ENCODE data around the gene ARFRP1.

GRCh38 chr20:63682384-63683139 lies 25.2 kb downstream of the ARFRP1 start:
- TF ChIP-seq, protein P1, sequence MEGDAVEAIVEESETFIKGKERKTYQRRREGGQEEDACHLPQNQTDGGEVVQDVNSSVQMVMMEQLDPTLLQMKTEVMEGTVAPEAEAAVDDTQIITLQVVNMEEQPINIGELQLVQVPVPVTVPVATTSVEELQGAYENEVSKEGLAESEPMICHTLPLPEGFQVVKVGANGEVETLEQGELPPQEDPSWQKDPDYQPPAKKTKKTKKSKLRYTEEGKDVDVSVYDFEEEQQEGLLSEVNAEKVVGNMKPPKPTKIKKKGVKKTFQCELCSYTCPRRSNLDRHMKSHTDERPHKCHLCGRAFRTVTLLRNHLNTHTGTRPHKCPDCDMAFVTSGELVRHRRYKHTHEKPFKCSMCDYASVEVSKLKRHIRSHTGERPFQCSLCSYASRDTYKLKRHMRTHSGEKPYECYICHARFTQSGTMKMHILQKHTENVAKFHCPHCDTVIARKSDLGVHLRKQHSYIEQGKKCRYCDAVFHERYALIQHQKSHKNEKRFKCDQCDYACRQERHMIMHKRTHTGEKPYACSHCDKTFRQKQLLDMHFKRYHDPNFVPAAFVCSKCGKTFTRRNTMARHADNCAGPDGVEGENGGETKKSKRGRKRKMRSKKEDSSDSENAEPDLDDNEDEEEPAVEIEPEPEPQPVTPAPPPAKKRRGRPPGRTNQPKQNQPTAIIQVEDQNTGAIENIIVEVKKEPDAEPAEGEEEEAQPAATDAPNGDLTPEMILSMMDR (IDR thresholded peaks at IDR 0.05; ENCODE audit: insufficient read depth, low read length), result no peak
- TF ChIP-seq, protein P2, sequence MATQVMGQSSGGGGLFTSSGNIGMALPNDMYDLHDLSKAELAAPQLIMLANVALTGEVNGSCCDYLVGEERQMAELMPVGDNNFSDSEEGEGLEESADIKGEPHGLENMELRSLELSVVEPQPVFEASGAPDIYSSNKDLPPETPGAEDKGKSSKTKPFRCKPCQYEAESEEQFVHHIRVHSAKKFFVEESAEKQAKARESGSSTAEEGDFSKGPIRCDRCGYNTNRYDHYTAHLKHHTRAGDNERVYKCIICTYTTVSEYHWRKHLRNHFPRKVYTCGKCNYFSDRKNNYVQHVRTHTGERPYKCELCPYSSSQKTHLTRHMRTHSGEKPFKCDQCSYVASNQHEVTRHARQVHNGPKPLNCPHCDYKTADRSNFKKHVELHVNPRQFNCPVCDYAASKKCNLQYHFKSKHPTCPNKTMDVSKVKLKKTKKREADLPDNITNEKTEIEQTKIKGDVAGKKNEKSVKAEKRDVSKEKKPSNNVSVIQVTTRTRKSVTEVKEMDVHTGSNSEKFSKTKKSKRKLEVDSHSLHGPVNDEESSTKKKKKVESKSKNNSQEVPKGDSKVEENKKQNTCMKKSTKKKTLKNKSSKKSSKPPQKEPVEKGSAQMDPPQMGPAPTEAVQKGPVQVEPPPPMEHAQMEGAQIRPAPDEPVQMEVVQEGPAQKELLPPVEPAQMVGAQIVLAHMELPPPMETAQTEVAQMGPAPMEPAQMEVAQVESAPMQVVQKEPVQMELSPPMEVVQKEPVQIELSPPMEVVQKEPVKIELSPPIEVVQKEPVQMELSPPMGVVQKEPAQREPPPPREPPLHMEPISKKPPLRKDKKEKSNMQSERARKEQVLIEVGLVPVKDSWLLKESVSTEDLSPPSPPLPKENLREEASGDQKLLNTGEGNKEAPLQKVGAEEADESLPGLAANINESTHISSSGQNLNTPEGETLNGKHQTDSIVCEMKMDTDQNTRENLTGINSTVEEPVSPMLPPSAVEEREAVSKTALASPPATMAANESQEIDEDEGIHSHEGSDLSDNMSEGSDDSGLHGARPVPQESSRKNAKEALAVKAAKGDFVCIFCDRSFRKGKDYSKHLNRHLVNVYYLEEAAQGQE (IDR thresholded peaks at IDR 0.05; ENCODE audit: insufficient replicate concordance, low read depth), result no peak
- TF ChIP-seq POLR2AphosphoS5 (IDR thresholded peaks at IDR 0.05; ENCODE audit: low read depth), result no peak

Data from HL-60 (cell line).